ENCODE measurements around the gene NSUN6. TPM values are rescaled to one million over a fixed set of nuclear protein-coding genes. Genes with fewer than 3 reads are reported as not detected.

The NSUN6 gene
- total and polyA plus RNA-seq, 10 of the 15 experiments (the other 5 are each of a cell fraction or from before 2014, with no cell fraction given): 10.2 to 25.0 (median 15.6) TPM

DNA sequence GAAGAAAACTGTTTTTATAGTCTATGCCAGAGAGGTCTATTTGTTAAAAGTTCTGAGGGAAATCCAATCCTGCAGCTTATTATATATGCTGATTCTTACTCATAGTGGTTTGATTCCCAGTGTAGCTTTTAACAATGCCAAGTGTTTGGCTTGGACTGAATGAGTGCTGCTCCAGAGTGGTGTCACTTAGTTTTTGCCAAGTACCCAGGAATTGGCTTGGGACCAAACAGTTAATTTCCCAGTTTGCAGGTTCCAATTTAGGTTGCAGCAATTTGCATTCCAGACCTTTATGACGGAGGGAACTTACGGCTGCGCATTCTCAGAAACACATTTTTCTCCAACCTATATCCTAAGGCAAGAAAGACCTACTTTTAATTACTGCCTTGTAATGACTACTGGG is 32.4 kb downstream of the NSUN6 start:
- H3K4me1 ChIP-seq (ENCODE audit: control insufficient read depth, insufficient read depth, low read length): no peaks in the 10 kb centered on the region
- no peak for TF ChIP-seq MTA3 (IDR thresholded peaks at IDR 0.05; ENCODE audit: borderline replicate concordance, low read length)
- TF ChIP-seq, protein P1, sequence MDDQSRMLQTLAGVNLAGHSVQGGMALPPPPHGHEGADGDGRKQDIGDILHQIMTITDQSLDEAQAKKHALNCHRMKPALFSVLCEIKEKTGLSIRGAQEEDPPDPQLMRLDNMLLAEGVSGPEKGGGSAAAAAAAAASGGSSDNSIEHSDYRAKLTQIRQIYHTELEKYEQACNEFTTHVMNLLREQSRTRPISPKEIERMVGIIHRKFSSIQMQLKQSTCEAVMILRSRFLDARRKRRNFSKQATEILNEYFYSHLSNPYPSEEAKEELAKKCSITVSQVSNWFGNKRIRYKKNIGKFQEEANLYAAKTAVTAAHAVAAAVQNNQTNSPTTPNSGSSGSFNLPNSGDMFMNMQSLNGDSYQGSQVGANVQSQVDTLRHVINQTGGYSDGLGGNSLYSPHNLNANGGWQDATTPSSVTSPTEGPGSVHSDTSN (IDR thresholded peaks at IDR 0.05; ENCODE audit: insufficient replicate concordance, low read depth, low read length): no peak
- TF ChIP-seq CTCF (IDR thresholded peaks at IDR 0.05 in 2 of 3, conservative IDR thresholded peaks at IDR 0.05 in 1 of 3; ENCODE audit: control insufficient read depth in 2 of 3, extremely low read depth in 1 of 3, insufficient read depth in 1 of 3, low read depth in 3 of 3, low read length in 3 of 3): no peak
- TF ChIP-seq RBBP5 (conservative IDR thresholded peaks at IDR 0.05): no peak
- TF ChIP-seq NR2C1 (IDR thresholded peaks at IDR 0.05): no peak
- TF ChIP-seq, protein P2, sequence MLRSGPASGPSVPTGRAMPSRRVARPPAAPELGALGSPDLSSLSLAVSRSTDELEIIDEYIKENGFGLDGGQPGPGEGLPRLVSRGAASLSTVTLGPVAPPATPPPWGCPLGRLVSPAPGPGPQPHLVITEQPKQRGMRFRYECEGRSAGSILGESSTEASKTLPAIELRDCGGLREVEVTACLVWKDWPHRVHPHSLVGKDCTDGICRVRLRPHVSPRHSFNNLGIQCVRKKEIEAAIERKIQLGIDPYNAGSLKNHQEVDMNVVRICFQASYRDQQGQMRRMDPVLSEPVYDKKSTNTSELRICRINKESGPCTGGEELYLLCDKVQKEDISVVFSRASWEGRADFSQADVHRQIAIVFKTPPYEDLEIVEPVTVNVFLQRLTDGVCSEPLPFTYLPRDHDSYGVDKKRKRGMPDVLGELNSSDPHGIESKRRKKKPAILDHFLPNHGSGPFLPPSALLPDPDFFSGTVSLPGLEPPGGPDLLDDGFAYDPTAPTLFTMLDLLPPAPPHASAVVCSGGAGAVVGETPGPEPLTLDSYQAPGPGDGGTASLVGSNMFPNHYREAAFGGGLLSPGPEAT (IDR thresholded peaks at IDR 0.05; ENCODE audit: low read depth): no peak
- no peak for TF ChIP-seq BACH1 (IDR thresholded peaks at IDR 0.05; ENCODE audit: borderline replicate concordance)
- no peak for TF ChIP-seq YY1 (IDR thresholded peaks at IDR 0.05; ENCODE audit: low read depth, low read length)
- no peak for TF ChIP-seq NFYB (IDR thresholded peaks at IDR 0.05; ENCODE audit: insufficient read depth, low read depth, low read length)
- no peak for TF ChIP-seq SIX5 (IDR thresholded peaks at IDR 0.05; ENCODE audit: low read depth, low read length, severe bottlenecking)
- TF ChIP-seq ESRRA (IDR thresholded peaks at IDR 0.05; ENCODE audit: low read length): no peak
- no peak for TF ChIP-seq SP1 (IDR thresholded peaks at IDR 0.05; ENCODE audit: low read depth, low read length)
- no peak for ATAC-seq
- no peaks in the 10 kb centered on the region for H3K9me3 ChIP-seq (replicated peaks; ENCODE audit: control insufficient read depth, insufficient read depth, low read length)
- CTCF ChIA-PET: no interaction called here
- RAD21 ChIA-PET (ENCODE audit: unreplicated experiment): no interaction called here
- H3K79me2 ChIP-seq (ENCODE audit: control insufficient read depth, insufficient read depth, low read length): no peaks in the 10 kb centered on the region
- H3K36me3 ChIP-seq (ENCODE audit: control insufficient read depth in 2 of 2, insufficient read depth in 2 of 2, low read length in 1 of 2): no peaks in the 10 kb centered on the region; a peak in 1 of 4 replicates
- H3K9ac ChIP-seq (ENCODE audit: control insufficient read depth, insufficient read depth, low read length): no peak overlapping the region
- no peaks in the 10 kb centered on the region for H3K27me3 ChIP-seq (replicated peaks in 1 of 2; ENCODE audit: control insufficient read depth in 2 of 2, insufficient read depth in 2 of 2, low read length in 1 of 2)
- no peaks in the 10 kb centered on the region for H4K20me1 ChIP-seq (ENCODE audit: control insufficient read depth, insufficient read depth)
- H3K4me3 ChIP-seq: no peak overlapping the region
- intact Hi-C loops (cut with micrococcal nuclease; ENCODE audit: unreplicated experiment): no loop called here
- no peak overlapping the region for H2AFZ ChIP-seq (ENCODE audit: control insufficient read depth, low read depth, low read length)
- H3K27ac ChIP-seq (ENCODE audit: control insufficient read depth, insufficient read depth): no peak overlapping the region
- in situ Hi-C loops (cut with MboI): no loop called here
- no peak overlapping the region for H3K4me2 ChIP-seq (ENCODE audit: control insufficient read depth, insufficient read depth)
- WGBS (ENCODE audit: insufficient coverage, insufficient replicate concordance, low lambda C conversion rate, missing lambda C conversion rate): 96% methylated on average over 3 of the region's 3 CpGs
- FAIRE-seq: no peak
- no TSS peak for BruUV-seq (replicated peaks)
- no peak for DNase-seq (ENCODE audit: low read depth, low spot score)
- POLR2A ChIA-PET: no interaction called here
- SMC1A ChIA-PET (ENCODE audit: uncharacterized antibody, unreplicated experiment): interaction anchor here (0.7 kb wide), 1 partner anchor 315 kb away, joined by 3 read pairs; no protein-coding TSS in a partner anchor

Data from GM12878 (cell line).